NCI-H2227 (cell line): Measurements from ENCODE around the gene TOX3.

Source experiments
- DNase-seq: peaks from one replicate; lab custom pipeline; 2025; ENCODE audit not compliant: unreplicated experiment; lab: John Stamatoyannopoulos, UW

The TOX3 gene

DNA sequence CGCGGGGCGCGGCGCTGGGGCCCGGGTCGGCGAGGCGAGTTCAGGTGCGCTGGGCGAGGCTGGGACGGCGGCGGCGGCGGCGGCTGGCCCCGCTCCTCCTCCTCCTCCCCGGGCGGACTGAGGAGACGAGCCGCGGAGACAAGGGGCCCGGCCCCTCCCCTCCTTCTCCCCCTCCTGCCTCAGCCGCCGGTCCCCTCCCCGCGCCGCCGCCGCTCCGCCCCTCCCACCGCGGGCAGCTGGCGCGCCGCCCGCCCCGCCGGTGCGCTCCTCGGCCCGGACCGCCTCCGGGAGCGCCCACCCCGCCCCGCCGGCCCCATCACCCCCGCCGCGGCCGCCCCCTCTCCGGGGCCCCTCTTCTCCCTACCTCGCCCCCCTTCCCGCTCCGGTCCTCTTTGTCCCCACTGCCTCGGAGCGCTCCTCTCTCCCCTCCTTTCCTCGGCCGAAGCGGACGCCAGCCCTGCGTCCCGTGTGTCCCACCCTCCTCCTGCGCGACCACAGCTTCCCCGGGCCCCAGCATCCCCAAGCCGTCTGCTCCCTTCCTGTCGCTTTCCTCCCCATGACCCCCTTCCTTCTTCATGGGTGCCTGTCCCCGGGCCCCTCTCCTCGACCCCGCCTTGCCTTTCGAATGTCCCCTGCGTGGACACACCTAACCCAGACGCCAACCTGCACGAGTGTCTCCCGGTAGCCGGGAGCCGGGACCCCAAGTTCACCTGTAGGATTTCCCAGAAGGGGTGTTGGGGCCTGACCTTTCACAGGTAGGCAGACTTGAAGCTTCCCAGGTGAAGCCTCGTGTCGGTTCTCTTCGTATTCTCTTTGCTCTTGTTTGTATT, at the start of gene TOX3:
TSS of gene TOX3 (minus strand) at position 140 of the 830 bp plus-strand sequence. CDS start 420 bp downstream, outside the sequence.
- peak; percentile 66 for DNase-seq

DNA sequence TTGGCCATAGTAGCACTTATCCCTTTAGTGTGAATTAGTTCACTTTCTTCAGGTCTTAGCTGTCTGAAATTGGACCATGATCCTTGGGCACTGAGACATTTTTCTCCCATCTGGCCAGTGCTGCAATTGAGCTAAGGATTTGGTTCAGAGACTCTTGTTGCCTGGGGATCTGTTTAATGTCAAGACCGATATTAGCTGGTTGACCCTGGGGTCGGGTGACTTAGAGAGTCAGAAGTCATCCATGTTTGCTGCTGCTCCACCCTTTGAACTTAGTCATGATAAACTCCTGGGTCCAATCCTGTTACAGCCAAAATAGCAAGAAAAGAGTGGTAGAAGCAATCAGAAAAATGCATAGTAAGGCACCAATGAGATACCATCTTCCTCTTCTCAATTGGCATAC, 45.8 kb upstream of the TOX3 start:
- DNase-seq: no peak

DNA sequence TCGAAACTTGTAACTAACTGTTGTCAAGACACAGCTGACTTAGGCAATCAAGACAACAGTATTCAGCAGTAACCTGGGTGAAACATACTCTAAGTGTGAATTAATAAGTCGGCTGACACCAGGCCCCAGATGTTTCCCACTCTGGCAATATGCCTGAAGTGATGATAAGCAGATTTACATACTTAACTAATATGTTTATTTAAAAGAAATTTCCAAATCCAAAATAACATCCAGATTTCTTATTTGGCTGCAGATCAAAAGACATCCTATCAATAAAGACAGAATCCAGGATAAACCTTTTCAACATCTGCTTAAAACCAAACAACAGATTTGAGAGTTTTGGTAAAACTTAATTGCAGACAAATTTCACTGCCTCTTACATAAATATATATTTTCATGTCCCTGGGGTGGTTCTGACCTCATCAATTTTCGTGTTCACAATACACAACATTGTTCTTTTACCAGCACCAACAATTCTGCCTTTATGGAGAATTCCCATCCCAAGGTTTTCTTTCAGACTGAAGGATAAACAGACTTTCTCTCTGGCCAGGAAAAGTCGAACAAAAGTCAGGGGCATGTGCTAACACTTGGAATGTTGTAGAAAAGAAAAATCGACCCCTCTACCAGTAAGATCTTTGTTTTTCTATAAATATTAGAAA, 45.1 kb upstream of the TOX3 start:
- no peak for DNase-seq

DNA sequence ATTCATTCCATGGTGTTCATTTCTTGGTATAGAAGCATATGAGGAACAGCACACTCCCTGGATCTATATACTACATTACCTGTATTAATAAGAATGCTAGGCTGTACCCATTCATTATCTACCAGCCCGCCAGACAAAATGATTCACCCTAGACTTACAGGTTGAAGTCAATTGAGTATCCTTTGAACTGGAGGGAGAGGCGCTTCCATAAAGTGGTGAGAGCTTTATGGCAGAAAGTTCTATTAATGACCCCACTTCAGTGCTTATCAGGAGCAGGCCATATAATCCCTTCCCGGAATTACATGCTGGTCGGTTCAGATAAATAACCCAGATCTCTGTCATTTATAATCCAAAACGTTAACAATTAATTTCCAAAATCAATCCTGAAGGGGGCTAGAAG, 44.5 kb upstream of the TOX3 start:
- no peak for DNase-seq

DNA sequence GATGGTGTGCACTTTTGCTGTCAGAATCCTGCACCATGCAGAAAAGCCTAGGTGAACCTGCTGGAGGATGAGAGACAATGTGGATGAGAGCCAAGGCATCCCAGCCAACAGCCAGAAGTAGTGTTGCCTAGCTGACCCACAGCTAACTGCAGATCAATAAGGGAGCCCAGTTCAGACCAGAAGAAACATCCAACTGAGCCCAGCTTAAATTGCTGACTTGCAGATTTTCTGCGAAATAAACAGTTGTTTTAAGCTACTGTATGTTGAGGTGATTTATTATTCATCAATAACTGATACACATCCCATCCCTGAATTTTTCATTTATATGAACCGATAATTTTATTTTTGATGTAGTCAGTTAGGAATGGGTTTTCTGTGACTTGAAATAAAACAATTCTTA, 39.2 kb upstream of the TOX3 start:
- DNase-seq: no peak

DNA sequence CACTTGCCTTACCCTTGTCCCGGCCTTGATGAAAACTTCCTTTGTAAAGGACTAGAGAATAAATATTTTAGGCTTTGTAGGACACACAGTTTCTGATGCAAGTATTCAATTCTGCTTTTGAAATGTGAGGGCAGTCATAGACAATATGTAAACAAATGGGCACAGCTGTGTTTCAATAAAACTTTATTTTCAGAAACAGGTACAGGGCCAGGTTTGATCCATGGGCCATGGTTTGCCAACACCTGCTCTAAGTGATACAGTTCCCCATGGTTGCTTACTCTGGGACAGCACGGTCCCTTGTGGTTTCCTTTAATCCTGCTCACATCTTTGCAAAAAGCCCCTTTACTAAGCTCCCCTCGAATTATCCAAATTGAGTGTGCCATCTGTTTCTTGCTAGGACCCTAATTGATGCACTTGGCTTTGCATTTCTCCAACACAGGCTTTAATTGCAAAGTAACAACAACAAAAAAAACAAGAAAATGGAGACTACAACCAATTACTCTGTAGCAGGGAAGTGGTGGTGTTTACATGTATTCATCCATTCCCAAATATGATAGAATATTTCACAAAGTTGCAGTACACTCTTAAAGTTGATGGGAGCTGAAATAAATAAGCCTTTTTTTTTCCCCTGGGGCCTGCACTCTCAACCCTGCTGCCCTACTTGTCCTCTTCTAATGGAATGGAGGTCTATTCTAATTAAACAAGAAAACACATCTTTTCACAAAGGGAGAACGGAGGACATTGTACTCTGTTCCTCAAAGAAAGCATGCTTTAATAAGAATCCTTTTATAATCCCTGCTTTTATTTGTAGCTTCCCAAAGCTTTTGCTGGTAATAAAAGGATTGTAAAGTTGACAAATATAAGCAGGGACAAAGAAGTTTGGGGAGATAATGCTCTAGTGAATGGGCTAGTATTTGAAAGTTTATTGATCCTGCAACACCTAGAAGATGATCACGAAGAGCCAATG, 37.7 kb upstream of the TOX3 start:
- DNase-seq: no peak

DNA sequence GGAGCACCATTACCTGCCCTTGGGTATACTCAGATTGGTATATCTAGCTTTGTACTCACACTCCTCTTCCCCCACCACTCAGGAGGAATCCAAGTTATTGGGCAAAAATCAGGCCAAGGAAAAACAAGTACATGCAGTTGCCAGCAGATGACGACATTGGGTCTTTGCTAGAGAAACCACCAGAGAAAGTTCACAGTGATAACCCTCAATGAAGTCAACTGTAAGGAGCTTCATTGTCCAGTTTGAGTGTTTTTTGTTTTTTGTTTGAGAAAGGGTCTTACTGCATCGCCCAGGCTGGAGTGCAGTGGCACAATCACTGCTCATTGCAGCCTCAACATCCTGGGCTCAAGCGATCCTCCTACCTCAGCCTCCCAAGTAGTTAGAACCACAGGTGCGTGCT, 34.6 kb upstream of the TOX3 start:
- DNase-seq: no peak

DNA sequence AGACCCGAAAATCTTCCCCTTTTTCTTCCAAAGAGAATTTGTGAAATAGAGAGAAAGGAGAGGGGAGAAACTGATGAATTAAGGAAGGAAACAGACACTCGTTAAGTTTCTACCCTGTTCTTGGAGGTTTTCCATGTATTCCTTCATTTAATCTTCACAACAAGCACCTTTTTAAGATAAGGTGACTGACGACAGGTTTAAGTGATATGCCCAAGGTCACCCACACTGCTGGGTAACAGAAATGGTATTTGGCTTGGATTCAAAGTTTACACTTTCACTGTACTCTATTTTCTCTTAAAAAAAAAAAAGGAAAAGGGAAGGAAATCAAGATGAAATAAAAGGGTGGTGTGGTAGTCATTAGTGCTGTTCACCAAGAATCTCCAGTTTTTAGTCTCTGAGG, 33.5 kb upstream of the TOX3 start:
- no peak for DNase-seq

DNA sequence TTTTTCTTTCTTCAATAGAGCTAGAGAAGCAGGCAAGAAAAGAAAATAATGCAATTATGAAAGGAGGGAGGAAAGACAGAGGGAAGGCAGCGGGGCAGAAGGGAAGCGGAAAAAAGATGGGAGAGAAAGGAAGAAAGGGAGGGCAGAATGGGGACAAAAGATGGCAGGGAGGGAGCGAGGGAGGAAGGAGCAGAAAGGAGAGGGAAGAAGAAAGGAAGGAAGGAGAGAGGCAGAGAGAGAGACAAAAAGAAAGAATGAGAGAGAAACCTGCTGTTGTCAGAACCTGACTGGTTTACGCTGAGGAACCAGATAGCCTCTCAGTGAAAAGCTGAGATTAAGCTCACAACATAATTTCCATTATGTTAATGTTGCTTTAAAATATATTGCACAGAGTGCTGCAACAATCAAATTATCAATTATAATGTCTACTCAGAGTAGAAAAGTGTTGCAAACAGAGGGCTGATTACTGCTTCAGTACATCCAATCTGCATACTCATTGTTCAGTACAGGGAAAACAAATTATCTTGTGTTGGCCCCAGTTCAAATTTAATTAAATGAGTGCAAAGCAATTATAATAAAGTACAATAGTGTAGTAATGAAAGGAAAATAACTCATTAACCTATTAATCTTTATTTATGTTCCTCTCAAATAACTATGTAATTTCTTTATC, 32.0 kb upstream of the TOX3 start:
- DNase-seq: no peak

DNA sequence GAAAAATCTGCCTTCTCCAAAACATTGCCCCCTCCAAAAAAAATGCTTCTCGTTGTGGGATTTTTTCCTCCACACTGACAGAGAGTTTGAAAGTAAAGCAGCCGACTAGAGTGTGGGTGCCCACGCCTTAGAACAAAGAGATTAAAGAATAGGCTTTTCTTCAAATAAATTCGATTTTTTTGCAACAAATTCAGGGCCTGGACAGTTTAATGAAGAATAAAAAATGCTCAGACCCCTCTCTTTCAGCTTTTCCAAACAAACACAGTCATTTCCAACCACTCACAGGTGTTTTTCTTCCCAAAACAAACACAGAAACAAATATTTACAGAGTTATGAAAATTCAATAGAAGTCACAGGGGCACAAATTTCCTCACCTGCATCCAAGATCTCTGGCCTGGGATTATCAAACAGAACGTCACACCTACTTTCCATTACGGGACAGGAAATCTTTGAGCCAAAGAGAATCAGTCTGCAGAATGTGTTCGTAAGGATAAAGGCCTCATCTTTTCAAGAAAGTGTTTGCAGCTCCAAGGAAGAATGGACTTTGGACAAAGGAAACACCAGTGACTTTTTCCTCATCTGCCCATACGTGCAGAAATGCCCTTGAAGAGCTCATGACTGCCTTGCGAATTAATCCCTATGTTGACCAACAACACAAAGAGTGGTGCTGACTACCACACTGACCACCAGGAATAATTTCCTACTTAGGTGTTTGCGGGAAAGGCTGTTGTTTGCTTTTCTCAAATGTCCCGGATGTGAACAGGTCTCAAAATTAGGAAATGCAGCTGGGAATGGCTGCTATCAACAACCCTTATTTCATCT, 31.3 kb upstream of the TOX3 start:
- DNase-seq: no peak

DNA sequence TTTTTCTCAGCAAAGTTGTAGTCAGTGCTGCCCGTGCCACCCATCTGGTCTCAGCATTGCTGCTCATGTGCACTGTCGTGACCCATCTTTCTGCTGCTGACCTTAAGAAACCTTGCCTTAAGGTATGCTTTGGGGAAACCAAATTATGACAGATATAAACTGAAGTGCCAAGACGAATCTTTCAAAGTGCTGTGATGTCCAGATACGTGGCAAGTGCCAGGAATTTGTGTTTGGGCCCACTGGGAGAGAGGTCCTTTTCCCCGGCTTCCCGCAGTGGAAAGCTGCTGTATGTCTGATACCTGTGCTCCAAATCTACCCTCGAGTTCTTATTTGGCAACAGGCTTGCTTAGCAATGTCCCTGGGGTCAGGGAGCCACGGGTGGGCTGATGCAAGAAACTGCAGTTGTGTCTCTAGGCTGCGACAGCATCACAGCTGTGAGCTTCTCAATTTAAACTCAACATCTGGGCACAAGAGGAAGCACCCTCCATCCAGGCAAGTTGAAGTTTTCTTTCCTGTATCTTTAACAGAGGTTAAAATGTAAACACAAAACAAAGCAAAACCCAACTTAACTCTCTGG, 30.3 kb upstream of the TOX3 start:
- no peak for DNase-seq

DNA sequence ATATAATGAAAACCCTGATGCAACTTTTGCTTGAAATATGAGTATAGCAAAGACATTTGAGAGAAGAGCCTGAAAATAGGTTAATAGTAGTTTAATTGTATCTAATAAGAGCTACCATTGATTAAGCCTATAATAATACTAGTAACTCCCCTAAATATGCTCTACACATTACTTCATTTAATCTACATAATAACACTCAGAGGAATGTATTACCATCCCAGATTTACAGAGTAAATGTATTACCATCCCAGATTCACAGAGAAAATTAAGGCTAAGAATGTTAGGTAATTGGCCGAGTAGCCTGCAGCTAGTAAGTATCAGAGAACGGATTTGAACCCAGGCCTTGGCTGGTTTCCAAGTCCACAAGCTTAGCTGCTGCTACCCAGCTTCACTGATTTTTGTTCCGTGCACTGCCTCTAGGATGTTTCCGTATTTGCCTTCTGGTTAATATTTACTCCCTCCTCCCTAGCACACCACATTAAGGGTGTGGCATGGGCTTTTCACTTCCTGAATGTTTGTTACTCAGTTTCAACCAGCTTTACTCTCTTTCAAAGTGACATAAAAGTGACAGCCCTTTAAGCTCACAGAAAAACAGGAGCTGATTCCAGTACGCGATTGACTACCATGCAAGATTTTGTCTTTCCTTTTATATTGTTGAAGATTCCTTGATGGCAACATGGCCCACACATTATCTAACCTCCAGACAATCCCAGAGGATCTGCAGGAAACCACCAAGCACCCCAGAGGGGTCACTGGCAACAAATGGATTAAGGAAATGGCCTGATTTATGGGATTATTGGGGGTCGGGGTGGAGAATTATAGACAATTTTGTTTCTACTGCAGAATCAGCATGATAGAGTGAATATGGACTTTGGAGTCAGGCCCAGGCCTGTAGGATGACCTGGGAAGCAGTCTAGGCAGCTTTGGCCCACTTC, 26.7 kb upstream of the TOX3 start:
- DNase-seq: no peak

DNA sequence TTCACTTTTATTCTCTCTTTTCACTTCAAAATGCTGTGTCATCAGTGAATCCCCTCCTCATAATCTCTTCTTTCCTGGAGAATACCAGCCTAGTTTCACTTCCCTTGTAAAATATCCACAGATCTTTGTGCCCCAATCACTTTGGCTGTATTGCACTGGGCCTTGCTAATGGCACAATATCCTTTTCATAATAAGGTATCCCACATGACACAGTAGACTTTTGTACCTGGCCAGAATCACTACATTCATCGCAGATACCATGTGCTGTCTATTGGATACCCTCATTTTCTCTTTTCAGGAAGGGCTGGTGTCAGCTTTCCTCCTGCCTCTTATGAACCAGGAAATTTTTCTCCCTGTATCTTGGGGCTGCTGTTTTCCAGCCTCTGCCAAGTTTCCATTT, 25.7 kb upstream of the TOX3 start:
- DNase-seq: no peak

DNA sequence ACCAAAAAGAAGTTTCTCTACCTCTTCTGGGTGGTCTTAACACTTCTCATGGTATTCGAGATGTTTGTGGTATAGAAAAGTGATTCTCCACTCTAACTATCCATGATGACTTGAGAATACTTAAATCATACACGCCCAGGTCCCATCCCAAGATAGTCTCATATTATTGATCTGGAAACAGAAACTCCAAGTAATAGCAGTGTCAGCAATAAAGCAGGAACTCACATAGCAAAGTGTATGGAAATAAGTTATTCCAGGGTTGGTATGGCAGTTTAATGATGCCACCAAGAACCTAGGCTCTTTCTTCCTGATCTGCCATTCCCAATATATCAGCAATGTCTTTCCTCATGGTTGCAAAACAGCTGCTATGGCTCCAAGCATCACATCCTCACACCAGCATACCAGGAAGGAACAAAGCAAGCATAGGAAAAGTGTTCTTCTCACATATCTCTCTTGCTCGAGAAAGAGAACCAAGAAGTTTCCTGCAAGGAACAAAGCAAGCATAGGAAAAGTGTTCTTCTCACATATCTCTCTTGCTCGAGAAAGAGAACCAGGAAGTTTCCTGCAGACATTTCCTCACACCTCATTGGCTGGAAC, 23.6 kb upstream of the TOX3 start:
- no peak for DNase-seq

DNA sequence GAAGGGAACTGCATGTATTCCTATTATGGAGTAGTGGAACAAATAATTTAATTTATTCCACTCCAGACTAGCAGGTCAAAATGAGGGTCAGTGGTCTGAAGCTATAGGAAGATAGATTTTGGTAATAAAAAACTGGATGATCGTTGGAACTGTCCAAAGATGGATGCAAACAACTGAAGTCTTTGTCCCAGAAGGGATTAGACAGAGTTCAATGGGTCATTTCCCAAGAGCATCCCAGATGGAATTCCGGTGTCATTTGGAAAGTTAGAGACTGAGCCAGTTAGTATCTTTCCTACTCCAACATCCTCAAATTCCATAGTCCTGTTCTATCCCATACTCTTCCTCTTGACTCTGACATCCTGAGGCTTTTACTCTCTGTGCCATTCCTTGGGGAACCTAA, 22.8 kb upstream of the TOX3 start:
- DNase-seq: no peak

DNA sequence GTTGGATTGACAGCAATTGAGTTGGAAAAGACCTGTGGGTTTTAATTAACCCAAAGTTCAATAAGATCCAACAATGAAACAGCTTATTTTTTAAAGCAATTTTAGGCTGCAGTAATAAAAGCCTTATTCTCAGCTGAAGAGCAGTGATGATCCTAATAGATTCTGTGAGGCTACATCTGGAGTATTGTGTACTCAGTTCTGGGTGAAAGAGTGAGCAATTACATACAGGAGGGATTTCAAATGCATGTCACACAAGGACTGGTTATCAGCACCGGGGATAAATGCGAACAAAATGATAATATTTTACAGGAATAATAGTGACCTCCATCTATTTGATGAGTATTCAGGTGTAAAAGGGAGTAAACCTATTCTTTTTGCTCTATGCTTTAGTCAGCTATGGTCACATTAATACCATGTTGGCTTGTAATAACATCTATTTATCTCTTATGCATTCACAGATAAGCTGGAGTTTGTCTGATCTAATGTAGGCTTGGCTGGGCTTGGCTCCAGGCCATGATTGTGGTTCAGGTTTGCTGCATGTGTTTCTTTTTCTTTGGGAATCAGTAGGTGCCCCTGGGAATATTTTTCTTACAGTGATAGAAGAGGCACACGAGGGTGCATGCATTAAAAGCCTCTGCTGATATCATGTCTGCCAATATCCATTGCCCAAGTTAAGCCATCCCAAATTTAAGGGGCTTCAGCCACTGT, 22.2 kb upstream of the TOX3 start:
- DNase-seq: peak; percentile 83

DNA sequence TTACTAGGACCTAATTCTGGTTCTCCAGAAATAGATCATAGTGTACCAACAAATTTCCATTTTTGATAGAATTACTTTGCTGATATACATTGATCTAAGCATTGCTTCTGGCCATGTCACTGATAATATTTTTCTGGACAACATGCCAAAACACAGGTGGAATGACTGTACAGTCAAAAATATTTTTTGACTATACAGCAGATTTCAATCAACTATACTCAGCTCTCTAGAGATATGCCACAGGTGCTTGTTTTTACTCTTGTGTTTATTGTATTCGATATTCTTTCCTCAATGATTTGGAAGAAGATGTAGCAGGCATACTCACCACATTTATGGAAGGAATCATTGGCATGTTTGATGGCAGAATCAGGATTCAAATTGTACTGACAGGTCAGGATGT, 21.6 kb upstream of the TOX3 start:
- DNase-seq: no peak

DNA sequence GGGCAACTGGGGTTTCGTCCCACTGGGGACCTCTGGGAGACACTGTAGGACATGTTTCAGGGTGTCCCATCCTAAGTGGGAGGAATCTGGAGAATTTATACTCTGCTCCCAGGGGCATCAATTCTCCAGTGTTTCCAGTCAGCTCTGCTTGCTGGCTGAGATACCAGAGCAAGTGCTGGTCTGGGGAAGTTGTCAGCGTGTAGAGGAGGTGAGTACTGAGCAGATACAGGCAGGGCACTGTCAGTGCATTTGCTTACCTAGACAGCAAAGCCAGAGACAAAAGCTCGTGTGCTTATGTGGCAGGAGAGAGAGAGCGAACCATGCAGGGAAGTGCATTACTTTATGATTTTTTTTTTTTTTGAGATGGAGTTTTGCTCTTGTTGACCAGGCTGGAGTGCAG, 20.2 kb upstream of the TOX3 start:
- DNase-seq: no peak
